Measurements from ENCODE around the gene ATRNL1. TPM values are rescaled to one million over a fixed set of nuclear protein-coding genes. Genes with fewer than 3 reads are reported as not detected.

The ATRNL1 gene
- total and polyA plus RNA-seq, 10 donors: 0.29 to 6.3 (median 2.2) TPM

DNA sequence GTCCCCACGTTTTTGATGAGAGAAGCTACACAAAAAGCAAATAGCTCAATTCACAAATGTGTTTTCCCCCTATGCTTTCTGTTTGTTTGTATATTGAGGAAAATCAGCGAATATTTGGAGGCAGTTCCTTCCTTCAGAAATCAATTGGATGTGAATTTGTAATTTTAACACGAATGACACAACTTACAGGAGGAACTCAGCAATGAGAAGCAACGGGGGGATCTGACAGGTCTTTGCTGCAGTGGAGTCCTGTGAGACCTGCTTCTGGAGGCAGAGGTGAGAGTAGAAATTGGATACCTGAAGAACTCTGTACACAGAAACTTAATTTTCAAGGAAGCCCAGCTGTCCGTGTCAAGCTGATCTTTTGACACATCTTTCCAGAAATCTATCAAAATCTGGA is 809.4 kb downstream of the ATRNL1 start:
- Histone ChIP-seq H3K27me3 (replicated peaks in 1 of 7) (no peaks in the 10 kb centered on the region), H3K27ac (no peak overlapping the region), H3K36me3 (no peaks in the 10 kb centered on the region), H3K4me1 (no peaks in the 10 kb centered on the region), H3K9me3 (no peaks in the 10 kb centered on the region), H3K4me3 (no peak overlapping the region)
- no peak for DNase-seq
- WGBS, 5 donors: 62 to 72% (median 68%) methylated on average over 5 of the region's 5 CpGs
- no peak for TF ChIP-seq CTCF (IDR thresholded peaks at IDR 0.05 in 8 of 11, conservative IDR thresholded peaks at IDR 0.05 in 3 of 11)
- intact Hi-C loops (cut with DNase I; ENCODE audit: low total_unique reads): no loop called here

DNA sequence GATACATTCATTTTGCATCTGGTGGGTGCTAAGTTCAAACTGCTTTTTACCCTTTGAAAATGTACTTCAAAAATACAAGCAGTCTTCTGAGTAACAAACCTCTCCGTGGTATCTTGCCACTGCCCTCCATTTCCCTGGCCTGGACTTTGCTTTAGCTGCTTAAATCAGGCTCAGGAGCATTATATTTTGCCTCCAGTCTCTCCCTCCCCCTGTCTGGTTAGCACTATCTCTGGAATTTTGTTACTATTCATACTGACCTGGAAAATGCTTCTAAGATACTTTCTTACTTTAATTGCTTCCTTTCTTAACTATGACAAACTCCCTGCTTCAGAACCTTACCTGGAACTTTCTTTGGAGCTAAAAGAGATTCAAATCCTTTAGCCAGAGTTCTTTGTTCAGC is 810.0 kb downstream of the ATRNL1 start:
- Histone ChIP-seq H3K27me3 (replicated peaks in 1 of 7) (no peaks in the 10 kb centered on the region), H3K9me3 (no peaks in the 10 kb centered on the region), H3K36me3 (no peaks in the 10 kb centered on the region), H3K4me3 (no peak overlapping the region), H3K4me1 (no peaks in the 10 kb centered on the region), H3K27ac (no peak overlapping the region)
- 59 to 81% (median 70%) methylated on average over 1 of the region's 1 CpG for WGBS, 5 donors
- DNase-seq: no peak
- intact Hi-C loops (cut with DNase I; ENCODE audit: low total_unique reads): no loop called here
- TF ChIP-seq POLR2AphosphoS5 (IDR thresholded peaks at IDR 0.05): no peak
- no peak for TF ChIP-seq POLR2A (IDR thresholded peaks at IDR 0.05)
- no peak for TF ChIP-seq CTCF (IDR thresholded peaks at IDR 0.05 in 8 of 11, conservative IDR thresholded peaks at IDR 0.05 in 3 of 11)

DNA sequence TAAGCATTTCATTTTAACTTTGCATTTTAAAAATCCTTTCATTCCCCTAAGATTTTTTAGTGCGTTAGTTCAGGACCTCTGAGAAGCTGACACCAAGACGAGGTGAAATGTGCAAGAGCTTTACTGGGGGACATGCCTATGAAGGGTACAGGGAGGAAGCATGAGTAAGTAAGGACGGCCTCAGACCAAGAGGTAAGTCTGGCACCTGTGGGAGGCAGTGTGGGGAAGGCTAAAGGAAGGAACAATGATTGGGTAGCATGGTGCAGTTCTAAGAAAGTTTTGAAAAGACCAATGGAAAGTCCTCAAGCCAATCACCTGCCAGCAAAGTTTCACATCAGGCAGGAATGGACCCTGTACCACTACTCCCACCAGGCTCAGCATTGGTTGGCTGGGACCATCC is 810.7 kb downstream of the ATRNL1 start:
- WGBS, 5 donors: 78 to 92% (median 86%) methylated on average over 3 of the region's 3 CpGs

GRCh38 chr10:115909037-115909436 is 815.9 kb downstream of the ATRNL1 start:
- Histone ChIP-seq H3K9me3 (peaks cover 0 to 9% (median 0%) of the 10 kb centered on the region in 8 donors), H3K36me3 (no peaks in the 10 kb centered on the region), H3K27ac (no peak overlapping the region), H3K27me3 (replicated peaks in 1 of 7) (no peaks in the 10 kb centered on the region), H3K4me1 (no peaks in the 10 kb centered on the region), H3K4me3 (no peak overlapping the region)
- TF ChIP-seq CTCF (IDR thresholded peaks at IDR 0.05 in 8 of 11, conservative IDR thresholded peaks at IDR 0.05 in 3 of 11): no peak
- TF ChIP-seq POLR2AphosphoS5 (IDR thresholded peaks at IDR 0.05): no peak
- no peak for TF ChIP-seq POLR2A (IDR thresholded peaks at IDR 0.05)
- intact Hi-C loops (cut with DNase I; ENCODE audit: low total_unique reads): no loop called here
- DNase-seq: no peak
- 88 to 97% (median 92%) methylated on average over 5 of the region's 5 CpGs for WGBS, 5 donors

More for the DNA sequence above, 810.7 kb downstream of the ATRNL1 start:
- intact Hi-C loops (cut with DNase I; ENCODE audit: low total_unique reads): no loop called here
- TF ChIP-seq POLR2AphosphoS5 (IDR thresholded peaks at IDR 0.05): no peak
- TF ChIP-seq CTCF (IDR thresholded peaks at IDR 0.05 in 8 of 11, conservative IDR thresholded peaks at IDR 0.05 in 3 of 11): no peak
- TF ChIP-seq POLR2A (IDR thresholded peaks at IDR 0.05): no peak
- DNase-seq: no peak
- H3K27ac ChIP-seq: no peak overlapping the region
- H3K36me3 ChIP-seq: no peaks in the 10 kb centered on the region
- H3K9me3 ChIP-seq: no peaks in the 10 kb centered on the region
- no peaks in the 10 kb centered on the region for H3K4me1 ChIP-seq
- H3K27me3 ChIP-seq (replicated peaks in 1 of 7): no peaks in the 10 kb centered on the region
- H3K4me3 ChIP-seq: no peak overlapping the region
